GM10266 (cell line): ENCODE results near the gene IL3RA.
A peak's percentile ranks its signal among the peaks of the same experiment; 100 is the strongest.

Source experiments
- DNase-seq: peaks from one replicate; pipeline ENCODE4 v3.0.0; 2012; ENCODE audit errors: extremely low spot score
- TF ChIP-seq, protein P1 (sequence below): IDR thresholded peaks from 2 replicates; pipeline ENCODE4 v1.5.1; 2012; ENCODE audit warnings: mild to moderate bottlenecking, low read depth; ENCODE audit not compliant: control insufficient read depth, insufficient read depth; ENCODE audit errors: missing control alignments

IL3RA gene

DNA sequence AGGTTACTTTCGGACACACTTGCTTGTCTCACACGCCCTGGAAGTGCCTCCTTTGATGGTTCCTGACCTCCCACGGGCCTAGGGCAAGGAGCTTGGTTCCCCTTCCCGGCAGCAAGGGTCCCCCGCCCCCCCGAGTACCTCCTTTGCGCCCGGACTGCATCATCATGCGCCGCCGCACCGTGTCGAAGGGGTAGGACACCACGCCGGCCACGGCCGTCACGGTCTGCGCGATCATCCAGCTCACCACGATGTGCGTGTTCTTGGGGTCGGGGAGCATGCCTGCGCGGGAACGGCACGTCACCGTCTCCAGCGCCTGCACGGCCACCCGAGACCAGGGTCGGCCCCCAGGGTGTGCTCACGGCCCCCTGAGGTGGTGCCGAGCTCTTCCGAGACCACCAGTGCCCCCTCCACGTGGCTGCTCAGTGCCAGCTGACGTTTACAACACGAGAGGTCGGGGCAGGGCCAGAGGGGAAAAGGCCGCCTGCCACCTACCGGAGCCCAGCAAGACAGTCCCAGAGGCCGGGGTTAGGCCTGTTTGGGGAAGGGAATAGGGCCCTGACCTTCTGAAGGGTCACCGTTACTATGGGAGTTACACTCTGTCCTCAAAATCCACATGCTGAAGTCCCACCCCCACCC lies 50.7 kb downstream of the IL3RA start:
- DNase-seq = peak; percentile 6
- TF ChIP-seq, protein P1, sequence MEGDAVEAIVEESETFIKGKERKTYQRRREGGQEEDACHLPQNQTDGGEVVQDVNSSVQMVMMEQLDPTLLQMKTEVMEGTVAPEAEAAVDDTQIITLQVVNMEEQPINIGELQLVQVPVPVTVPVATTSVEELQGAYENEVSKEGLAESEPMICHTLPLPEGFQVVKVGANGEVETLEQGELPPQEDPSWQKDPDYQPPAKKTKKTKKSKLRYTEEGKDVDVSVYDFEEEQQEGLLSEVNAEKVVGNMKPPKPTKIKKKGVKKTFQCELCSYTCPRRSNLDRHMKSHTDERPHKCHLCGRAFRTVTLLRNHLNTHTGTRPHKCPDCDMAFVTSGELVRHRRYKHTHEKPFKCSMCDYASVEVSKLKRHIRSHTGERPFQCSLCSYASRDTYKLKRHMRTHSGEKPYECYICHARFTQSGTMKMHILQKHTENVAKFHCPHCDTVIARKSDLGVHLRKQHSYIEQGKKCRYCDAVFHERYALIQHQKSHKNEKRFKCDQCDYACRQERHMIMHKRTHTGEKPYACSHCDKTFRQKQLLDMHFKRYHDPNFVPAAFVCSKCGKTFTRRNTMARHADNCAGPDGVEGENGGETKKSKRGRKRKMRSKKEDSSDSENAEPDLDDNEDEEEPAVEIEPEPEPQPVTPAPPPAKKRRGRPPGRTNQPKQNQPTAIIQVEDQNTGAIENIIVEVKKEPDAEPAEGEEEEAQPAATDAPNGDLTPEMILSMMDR = no peak

DNA sequence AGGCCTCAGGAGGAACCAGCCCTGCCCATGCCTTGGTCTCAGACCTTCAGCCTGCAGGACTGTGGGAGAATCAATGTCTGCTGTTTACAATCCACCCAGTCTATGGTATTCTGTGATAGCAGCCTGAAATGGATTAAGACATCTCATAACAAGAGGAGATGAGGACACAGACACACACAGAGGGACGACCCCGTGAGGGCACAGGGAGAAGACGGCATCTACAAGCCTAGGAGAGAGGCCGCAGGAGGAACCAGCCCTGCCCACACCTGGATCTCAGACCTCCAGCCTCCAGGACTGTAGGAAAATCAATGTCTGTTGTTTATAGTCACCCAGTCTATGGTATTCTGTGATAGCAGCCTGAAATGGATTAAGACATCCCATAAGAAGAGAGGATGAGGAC lies 52.1 kb downstream of the IL3RA start:
- DNase-seq = no peak
- TF ChIP-seq, protein P1 = no peak

DNA sequence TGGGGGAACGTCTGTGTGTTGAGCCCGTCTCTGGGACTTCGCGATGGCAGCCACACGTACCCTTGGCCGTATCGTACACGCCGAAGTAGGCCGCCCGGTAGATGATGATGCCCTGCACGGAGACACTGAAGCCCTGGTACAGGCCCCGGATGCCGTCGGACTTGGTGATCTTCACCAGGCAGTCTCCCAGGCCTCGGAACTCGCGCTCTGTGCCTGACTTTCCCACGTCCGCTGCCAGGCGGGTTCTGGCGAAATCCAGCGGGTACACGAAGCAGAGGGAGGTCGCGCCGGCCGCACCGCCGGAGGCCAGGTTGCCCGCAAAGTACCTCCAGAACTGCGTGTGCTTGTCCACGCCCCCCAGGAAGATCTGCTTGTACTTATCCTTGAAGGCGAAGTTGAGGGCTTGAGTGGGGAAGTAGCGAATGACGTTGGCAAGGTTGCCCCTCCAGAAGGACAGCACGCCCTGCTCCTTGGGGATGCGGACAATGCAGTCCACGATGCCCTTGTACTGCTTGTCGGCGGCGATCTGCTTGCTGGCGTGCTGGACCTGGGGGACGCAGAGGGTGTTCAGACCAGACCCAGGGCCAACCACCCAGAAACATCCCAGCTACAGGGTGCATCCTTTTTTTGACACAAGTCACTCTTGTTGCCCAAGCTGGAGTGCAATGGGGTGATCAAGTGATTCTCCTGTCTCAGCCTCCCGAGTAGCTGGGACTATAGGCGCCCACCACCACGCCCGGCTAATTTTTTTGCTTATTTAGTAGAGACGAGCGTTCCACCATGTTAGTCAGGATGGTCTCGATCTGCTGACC lies 52.8 kb downstream of the IL3RA start:
- no peak for DNase-seq
- TF ChIP-seq, protein P1 = no peak

DNA sequence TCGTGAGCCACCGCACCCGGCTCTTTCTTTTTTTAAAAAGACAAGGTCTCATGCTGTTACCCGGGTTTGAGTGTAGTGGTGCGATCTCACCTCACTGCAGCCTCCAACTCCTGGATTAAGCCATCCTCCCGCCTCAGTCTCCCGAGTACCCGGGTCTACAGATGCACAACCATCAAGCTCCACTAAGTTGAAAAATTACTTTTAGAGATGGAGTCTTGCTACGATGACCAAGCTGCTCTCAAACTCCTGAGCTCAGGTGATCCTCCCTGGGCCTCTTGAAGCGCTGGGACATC lies 53.4 kb downstream of the IL3RA start:
- TF ChIP-seq, protein P1 = no peak
- no peak for DNase-seq

DNA sequence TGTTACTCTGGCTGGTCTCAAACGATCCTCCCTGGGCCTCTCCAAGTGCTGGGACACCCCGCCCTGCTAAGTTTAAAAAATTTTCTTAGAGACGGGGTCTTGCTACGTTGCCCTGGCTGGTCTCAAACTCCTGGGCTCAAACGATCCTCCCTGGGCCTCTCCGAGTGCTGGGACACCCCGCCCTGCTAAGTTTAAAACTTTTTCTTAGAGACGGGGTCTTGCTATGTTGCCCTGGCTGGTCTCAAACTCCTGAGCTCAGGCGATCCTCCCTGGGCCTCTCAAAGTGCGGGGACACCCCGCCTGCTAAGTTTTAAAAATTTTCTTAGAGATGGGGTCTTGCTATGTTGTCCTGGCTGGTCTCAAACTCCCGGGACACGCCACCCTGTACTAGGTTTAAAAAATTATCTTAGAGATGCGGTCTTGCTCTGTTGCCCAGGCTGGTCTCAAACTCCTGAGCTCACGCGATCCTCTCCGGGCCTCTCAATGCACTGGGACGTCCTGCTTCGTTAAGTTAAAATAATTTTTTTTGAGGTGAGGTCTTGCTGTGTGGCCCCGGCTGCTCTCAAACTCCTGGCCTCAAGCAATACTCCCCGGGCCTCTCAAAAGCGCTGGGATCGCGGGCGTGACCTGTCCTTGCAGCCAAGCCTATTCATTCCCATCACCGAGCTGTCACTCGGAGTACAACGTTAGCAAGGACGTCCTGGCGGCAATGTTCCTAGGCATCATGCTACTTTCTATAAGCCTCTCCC lies 54.2 kb downstream of the IL3RA start:
- TF ChIP-seq, protein P1 = no peak
- DNase-seq = no peak

DNA sequence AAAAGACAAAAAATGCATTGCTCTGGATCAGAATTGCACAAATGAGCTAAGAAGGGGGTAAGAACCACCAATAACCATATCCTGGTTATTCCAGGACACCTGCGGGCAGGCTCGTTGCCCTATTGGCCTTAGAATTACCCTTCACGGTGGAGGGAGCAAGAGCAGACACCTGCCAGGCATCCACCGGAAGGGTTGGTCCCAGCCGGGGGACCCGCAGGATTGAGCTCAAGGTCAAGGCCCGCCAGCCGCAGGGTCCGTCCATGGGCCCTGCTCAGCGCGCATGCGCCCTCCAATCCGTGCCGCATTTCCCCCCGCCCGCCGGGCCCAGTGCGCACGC lies 54.8 kb downstream of the IL3RA start:
- TF ChIP-seq, protein P1 = no peak
- peak; percentile 98 for DNase-seq

DNA sequence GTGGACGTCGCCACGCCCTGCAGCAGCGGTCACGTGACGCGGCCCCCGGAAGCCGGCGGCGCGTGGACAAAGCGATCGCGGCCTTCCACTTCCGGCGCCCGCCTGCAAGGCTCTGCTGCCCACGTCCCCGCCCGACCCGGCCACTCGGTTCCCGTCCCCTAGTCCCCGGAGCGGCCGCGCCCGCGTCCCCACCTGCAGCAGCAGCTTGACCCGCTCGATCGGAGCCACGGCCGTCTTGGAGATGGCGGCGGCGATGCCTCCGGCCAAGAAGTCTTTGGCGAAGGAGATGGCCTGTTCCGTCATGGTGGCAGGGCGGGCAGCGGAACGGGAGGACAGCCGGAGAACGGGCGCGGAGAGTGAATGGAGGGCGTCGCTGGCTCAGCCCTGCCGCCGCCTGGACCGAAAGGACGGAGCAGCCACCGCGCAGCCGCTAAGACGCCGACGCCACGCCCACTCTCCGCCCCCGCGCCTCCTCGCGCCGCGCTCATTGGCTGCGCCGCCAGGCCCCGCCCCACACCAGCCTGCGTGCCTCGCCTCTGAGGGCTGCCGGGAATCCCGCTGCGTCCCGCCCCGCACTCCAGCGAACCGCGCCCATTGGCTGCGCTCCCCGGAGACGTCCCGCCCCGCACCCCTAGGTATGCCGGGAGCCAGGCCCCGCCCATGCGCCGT lies 55.3 kb downstream of the IL3RA start, which contains the start of gene SLC25A6:
Gene SLC25A6, minus strand, starts transcription at position 407 of the 669 bp plus-strand sequence. Its CDS starts 104 bp downstream, at position 303.
- TF ChIP-seq, protein P1 = no peak
- peak; percentile 100 for DNase-seq
